Hypothalamus (tissue), 51 donors: Measurements from ENCODE around the gene NKAIN4.

ENCODE experiments used
- DNase-seq, 51 donors: peaks; one replicate each; lab custom pipeline; 2025; lab: John Stamatoyannopoulos, UW

Gene NKAIN4

DNA sequence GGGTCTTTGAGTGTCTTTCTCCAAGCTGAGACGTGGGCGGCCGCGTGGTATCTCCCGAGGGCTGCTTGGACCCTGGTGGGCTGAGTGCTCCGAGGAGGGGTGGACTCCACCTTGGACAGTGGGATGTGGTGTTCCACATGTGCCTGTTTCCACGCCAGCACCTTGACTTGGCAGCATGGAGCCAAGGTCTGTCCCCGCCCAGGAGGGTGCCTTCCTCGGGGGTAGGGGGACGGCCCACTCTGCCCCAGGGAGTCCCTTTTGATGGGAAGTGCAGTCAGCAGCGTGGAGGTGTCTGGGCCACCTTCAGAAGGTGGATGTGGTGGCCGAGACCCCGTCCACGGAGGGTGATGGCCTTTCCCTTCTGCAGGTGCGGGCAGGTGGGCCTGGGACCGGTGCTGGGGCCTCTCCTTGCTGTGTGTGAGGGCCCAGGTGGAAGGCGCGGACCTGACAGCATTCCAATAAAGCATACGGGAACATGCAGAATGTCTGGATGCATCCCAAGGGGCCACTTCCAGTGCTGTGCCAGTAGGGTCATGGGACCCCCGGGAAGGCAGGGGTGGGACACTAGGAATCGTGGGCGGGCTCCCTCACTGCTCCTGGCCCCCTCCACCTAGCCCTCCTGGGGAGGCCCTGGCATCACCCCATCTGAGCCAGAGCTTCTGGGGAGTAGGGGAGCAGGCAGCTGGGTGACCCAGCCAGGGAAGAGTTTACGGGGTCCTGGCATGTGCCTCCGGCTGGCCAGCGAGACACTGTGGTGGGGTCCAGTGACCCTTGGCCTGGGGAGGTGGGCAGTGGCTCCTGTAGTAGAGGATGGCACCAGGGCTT, 35.3 kb upstream of the NKAIN4 start:
- no peak for DNase-seq

DNA sequence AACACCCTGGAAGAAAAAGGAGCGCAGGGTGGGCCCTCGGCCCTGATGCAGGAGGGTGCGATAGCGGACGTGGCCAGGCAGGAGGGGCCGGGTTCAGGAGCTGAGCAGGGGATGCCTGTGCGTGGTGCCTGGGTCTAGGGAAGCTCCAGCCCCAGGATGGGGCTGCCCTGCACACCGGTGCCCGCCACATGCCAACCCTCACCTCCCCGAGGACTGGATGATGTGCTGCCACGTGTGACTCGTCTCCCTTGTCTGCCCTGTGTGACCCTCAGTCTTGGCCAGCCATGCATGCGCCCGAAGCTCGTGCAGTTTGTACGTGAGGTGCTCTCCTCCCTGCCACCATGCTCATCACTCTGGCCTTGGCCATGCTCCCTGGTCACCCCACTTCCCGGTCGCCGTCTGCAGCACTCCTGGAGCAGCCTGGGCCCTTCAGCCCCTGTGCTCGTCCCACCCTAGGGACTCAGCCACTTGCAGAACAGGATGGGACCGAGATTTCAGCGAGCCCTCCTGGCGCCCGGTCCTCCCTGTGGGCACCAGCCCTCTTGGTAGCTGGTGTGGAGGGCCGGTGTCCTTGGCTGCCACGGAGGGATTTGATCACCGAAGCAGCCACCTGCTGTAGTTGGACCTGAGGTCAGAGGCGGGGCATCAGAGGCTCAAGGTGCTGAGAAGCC, 34.5 kb upstream of the NKAIN4 start:
- no peak for DNase-seq

DNA sequence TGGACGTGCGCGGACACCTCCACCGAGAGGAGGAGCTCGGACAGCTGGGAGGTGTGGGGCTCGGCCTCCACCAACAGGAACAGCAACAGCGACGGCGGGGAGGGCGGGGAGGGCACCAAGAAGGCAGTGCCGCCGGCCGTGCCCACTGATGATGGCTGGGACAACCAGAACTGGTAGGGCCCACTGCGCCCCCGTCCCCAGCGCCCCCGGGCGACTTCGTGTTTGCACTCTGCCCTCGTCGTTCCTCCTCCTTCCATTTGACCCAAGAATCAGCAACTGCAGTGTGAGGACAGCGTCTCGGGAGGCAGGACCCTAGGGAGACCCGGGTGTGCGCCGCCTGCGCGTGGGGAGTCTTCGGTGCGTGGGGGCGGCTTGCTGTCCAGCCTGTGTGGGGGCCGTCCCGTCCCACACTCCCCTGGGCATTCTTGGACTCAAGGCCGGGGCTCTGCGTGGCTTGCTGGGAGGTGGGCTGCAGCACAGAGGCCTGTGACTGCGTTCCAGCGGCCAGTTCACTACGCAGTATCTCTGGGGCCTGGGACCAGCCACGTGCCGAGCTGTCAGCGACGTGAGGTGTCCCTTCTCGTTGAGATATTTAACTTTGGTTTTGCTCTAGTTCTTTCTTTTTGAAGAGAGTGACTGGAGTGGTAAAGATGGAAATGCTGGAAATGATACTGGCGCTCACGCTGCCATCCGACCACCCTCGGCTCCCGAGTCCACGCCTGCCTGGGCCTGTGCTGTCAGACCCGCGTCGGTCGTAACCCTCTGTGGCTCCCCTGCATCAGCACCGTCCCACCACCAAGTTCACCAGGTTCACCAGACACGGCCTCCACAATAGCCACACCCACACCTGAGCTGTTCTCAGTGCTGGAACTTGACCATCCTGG, 33.7 kb upstream of the NKAIN4 start:
- DNase-seq = no peak

DNA sequence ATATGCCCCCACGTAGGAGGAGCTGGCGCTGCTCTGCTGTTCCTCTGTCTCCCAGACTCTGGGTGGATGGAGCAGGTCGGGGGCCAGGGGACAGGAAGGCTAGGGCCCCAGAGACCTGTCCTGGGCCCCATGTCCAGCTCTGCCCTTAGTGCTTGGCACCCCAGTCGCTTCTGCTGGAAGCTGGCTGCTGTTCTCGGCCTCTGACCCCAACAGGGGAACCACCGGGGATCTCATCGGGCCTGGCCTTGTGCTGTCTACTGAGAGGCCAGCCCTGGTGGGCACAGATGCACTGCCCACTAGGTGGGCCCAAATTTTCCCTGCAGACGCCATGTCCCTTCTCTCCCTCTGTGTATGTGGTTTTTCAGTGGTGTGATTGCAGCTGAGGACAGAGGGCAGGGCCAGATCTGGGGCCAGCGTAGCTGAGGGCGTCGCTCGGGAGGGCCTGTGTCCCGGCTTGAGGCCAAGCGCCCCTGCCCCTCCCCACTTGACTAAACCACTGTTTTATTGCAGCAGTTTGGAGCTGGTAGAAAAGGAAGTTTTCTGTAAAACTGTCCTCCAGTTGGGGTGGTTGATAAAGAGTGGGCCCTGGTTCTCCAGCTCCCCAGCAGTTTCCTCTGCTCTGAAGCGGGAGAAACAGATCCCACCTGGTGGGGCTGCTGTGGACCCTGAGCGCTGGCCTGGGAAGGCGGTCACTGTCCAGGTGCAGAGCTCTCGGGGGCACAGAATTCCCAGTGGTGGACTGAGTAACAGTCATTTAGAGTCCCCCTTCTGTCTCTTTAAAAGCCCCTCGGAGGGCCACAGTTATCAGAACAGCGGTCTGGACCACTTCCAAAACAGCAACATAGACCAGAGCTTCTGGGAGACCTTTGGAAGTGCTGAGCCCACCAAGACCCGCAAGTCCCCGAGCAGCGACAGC, 32.8 kb upstream of the NKAIN4 start:
- DNase-seq = no peak

DNA sequence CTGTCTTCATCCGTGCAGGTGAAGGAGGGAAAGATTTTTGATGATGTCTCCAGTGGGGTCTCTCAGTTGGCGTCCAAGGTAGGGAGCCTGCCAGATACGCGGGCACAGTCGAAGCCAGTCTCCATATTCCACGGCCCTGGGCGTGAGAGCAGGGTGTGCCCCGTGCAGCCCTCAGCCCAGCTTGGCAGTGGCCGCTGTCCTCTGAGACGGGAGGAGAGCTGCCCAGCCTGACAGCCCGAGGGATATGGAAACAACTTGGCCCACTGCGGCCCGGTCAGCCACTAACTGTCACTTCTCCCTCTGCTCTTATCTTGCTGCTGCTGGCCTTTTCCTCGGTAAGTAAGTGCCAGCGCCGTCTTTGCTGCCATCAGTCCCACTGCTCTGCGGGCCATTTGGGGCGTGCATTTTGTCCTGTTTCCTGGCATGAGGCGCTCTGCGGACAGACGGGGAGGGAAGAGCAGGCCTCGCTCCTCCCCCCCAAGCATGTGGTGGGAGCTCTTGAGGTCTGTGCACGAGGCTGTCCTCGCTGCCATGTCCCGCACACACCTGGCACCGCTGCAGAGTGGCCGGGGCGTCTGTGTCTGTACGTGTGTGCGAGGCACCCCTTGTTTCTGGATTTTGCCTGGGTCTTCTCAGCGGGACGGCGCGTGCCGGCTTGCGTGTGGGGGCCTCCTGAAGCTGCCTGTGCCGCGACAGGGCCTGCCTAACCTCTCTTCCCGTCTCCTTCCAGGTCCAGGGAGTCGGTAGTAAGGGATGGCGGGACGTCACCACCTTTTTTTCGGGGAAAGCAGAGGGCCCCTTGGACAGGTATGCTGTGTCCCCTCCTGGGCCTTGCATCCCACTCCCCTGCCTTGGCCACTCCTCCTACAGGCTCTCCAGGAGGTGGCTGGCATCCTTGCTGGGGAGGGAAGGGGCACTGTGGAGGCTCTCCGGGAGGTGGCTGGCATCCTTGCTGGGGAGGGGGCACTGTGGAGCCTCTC, 31.7 kb upstream of the NKAIN4 start:
- no peak for DNase-seq

DNA sequence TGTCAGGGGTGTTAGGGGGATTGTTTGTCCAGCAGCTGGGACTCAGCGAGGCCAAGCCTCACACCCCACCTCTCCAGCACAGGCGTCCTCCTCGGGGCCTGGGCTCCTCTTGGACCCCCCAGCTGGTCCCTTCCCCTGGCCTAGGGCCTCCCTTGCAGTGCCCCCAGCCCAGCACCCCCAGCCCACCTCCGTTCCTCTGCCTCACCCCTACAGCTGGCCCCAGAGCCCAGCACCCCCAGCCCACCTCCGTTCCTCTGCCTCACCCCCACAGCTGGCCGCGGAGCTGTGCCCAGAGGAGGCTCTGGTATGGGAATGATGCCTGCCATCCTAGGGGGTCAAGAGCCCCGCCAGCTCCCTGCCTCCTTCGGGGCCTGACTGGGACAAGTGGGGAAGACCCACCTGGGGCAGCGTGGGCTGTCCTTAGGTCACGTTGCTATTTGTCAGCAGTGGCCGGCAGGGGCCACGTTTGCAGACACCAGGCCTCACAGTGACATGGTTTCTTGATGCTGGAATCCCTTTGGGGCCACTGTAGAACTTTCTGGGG, 30.8 kb upstream of the NKAIN4 start:
- DNase-seq = no peak

DNA sequence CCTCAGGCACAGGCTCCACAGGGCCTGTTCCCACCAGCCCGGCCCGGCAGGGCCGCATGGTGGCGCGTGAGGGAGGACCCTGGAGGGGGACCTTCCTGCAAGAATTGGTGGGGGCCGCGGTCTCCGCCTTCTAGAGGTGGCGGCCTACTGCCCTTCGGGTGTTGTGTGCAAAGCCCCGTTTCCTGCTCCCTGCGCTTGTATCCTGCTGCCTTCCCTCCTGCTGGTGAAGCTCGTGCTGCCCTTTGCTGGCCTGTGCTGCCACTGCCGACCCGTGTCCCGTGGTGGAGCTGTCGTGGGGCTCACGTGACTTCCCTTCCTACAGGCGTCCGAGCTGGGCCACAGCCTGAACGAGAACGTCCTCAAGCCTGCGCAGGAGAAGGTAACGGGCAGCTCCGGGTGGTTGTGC, 30.3 kb upstream of the NKAIN4 start:
- DNase-seq = no peak

DNA sequence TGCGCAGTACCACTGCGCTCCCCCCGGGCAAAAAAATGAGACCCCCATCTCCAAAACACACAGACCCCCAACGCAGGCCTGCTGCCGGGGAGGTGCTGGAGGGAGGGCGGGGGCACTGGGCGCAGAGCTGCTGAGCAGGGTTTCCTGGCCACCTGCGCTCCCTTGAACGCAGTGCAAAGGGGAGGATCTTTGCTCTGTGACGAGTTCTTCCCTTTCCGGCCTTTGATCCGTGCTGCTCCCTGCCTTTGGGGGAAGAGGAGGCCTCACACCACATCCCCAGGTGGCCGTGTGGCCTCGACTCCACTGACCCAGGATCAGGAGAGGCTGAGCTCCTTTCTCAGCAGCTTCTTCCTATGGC, 29.8 kb upstream of the NKAIN4 start:
- no peak for DNase-seq

DNA sequence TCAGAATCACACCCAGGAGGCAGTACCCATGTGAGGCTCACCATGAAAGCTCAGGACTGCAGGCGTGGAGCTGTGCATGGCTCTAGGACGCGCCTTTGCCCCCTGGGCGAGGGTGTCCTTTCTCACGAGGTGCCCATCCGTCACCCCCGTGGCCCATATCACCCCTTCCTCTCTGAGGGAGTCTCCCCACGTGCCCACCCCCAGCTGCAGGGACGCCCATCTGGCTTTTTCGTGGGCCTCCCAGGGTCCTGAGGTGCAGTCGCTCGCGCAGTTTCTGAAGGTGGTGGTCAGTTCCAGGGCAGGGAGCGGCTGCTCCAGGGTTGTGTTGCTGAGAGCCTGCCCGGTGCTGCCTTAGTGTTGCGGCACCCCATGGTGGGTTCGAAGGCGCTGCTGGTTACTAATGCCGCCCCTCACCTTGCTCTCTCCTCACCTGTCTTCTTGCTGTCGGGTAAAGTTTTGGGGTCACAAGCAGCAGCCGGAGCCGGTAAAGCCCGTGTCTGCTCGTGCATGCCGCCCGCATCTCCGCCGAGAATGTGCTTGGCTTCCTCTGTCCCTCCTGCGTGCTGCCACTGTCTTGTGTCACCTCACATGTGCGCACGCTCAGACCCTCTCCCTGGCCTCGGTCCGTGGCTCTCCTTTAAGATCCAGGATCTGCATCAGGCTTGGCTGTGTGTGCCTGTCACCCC, 29.3 kb upstream of the NKAIN4 start:
- DNase-seq = no peak

DNA sequence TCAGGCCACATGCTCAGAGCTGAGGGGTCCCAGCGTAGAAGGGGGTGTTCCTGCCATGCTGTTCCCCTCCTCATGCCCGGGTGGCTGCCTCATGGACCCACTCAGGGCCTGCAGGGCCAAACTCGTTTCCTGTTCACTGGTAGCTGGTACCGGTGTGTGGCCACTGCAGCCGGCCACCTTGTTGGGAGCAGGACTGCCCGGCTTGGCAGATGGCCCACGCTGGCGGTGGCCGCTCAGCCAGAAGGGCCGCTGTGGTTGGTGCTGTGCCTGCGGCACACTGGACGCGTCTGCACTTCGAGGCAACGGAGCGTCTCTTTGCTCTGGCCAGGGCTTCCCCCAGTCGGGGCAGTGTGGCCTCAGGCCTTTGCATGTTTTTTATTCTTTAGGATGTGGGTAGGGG, 28.7 kb upstream of the NKAIN4 start:
- no peak for DNase-seq

DNA sequence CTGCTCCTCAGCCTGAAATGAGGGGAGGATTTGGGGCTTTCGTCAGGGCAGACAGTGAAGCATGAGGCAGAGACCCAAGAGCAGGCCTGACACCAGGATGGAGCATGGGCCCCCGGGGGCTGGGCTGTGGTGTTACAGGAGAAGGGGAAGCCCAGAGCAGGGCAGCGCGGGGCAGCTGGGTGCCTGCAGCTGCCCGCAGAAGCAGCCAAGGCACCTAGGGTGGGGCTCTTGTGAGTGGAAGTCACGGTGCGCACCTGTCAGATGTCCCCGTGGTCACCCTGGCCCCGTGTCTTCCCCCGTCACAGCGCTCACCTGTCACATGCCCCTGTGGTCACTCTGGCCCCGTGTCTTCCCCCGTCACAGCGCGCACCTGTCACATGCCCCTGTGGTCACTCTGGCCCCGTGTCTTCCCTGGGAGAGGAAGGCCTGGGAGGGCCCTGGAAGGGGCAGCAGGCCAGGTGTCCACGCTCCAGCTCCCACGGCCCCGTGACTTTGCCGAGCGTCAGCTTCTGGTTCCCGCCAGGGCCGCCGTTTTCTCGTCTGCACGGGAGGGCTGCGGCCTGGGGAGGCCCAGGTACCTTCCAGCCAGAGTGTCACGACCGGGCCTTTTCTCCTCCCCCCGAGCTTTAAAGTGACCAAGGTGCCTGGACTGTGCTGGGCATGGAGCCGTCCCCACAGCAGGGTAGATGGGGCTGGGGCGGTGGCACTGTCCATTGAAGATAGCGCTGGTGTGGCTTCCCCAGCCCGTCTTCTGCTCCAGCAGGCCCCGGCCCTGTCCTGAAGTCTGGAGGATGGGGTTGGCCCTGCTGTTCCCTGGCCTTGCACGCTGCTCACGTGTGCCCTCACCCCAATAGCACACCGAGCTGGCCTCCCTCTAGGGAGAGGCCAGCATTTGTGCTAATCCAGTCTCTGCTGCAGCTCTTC, 27.7 kb upstream of the NKAIN4 start:
- no peak for DNase-seq

DNA sequence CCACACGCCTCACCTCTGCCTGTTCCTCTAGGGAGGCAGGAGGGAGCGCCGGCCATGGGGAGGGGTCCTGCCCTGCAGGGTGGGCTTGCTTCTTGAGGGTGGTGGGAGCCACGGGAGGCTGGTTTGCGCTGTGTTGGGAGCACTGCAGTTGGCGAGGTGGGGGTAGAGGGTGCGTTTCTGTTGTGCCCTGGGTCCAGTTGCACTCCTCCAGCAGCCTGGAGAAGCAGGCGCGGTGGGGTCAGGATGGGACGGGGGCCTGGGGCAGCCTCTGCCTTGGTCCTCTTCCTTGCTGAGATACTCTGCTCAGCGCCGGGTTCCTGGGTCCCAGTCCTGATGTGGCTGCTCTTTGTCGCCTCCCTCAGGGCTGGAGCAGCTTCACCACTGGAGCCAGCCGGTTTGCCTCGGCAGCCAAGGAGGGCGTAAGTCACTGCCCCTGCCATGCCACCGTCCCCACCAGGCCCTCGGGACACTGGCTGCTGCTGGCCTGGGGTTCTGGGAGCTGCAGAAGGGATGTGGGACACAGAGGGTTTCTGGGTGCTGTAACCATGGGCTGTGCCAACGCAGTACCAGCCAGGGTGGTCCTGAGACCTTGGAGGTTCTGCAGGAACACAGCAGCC, 26.8 kb upstream of the NKAIN4 start:
- DNase-seq = no peak

DNA sequence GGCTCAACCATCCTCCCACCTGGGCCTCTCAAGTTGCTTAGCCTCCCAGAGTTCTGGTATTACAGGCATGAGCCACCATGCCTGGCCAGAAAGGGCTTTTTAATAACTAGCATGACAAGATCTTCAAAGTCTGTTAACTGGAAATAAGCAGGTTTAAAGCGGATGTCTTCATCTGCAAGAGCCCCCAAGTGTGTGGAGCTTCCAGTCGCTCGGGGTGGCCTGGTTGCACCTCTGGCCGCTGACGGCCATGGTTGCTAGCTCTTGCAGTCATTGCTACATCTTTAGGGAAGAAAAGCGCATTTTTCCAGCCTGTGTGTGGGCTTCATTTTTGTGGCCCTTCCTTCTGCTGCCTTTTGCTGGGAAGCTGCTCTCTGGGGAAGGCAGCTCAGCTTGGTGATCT, 26.1 kb upstream of the NKAIN4 start:
- no peak for DNase-seq

DNA sequence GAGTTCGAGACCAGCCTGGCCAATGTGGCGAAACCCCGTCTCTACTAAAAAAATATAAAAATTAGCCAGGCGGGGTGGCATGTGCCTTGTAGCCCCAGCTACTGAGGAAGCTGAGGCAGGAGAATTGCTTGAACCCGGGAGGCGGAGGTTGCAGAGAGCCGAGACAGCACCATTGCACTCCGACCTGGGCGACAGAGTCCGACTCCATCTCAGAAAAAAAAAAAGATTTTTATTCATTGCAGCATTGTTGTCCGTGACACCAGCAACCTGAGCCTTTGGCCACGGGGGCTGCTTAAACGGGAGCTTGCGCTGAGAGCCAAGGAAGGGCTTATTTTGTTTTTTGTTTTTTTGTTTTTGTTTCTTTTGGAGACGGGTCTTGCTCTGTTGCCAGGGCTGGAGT, 25.7 kb upstream of the NKAIN4 start:
- DNase-seq = no peak

DNA sequence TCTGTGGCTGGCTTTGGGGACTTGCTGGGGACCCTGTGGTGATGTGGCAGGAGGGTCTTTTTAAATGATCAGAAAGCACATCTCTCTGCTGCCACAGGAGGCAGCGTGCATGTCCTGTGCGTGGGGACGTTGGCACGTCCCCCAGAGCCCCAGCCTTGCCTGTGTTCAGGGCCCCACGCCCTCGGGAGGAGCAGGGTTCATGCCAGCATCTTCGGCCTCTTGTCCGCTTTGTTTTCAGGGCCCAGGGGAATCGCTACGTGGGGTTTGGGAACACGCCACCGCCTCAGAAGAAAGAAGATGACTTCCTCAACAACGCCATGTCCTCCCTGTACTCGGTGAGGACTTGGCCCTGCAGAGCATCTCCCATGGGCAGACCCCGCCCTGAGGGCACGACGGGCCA, 24.4 kb upstream of the NKAIN4 start:
- no peak for DNase-seq

DNA sequence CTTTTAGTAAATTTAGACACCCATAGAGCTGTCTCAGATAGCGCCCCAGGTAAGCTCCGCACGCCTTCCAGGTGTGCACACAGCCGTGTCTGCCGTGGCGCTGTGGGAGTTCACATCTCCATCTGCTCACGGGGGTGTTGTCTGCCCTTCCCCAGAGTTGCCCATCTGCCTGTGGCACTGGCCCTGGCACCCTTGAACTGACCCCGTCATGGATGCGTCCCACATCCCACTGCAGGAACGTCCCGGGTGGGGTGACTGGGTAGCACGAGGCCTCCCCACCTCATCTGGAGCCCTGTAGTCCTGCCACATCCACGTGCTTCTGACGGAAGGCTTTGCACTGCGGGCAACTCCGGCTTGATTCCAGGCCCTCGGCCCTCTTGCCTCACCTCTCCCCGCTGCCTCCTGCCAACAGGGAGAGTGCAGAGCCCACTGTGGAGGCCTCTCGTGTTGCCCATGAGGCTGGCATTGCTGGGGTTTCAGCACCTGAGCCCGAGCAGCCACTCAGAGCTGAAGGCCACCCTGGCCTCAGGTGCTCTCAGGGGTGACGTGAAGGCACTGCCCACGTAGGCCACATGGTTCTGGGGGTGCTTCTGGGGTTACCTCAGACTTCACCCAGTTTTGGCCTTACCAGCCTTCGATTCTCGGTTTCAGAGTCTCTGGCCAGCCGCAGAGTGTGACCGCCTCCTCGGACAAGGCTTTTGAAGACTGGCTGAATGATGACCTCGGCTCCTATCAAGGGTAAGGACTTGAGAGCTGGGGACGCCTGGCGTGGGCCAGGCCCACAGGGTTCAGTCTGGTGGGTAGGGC, 23.4 kb upstream of the NKAIN4 start:
- no peak for DNase-seq
